Amniotic stem cell (primary cell): ENCODE results near the gene MACF1.
"Not testable (repeated sequence)": the region's sequence is repeated elsewhere in the genome, so short reads cannot be mapped to it uniquely, and the experiment has no call there.

Source experiments
- DNase-seq: peaks from one replicate; lab custom pipeline; 2025; lab: John Stamatoyannopoulos, UW

MACF1 gene

GRCh38 chr1:39204441-39205081 is at the start of gene MACF1:
TSS of gene MACF1 (plus strand) at chr1:39204695. CDS start at chr1:39205023, 328 bp downstream.
- peak; percentile 77 for DNase-seq

- DNase-seq, result no peak
Measured at GRCh38 chr1:39157304-39157703, 47.2 kb upstream of the MACF1 start.

- no peak for DNase-seq
Measured at GRCh38 chr1:39158327-39159086, 46.0 kb upstream of the MACF1 start.

GRCh38 chr1:39159224-39160036 is 45.1 kb upstream of the MACF1 start:
- DNase-seq, result no peak

- DNase-seq, result no peak
Measured at GRCh38 chr1:39160703-39161102, 43.8 kb upstream of the MACF1 start.

GRCh38 chr1:39161811-39162210 is 42.7 kb upstream of the MACF1 start:
- not testable (repeated sequence) for DNase-seq

GRCh38 chr1:39163469-39163868 is 41.0 kb upstream of the MACF1 start:
- no peak for DNase-seq

GRCh38 chr1:39164256-39164655 is 40.2 kb upstream of the MACF1 start:
- no peak for DNase-seq

- DNase-seq, result no peak
Measured at GRCh38 chr1:39165049-39165448, 39.4 kb upstream of the MACF1 start.

GRCh38 chr1:39165488-39165887 is 39.0 kb upstream of the MACF1 start:
- DNase-seq, result no peak

GRCh38 chr1:39167632-39168209 is 36.8 kb upstream of the MACF1 start:
- DNase-seq, result no peak

GRCh38 chr1:39168301-39169080 is 36.0 kb upstream of the MACF1 start:
- DNase-seq, result no peak

GRCh38 chr1:39170731-39171667 is 33.5 kb upstream of the MACF1 start:
- DNase-seq, result no peak

- no peak for DNase-seq
Measured at GRCh38 chr1:39173119-39173994, 31.1 kb upstream of the MACF1 start.

GRCh38 chr1:39173995-39174380 is 30.5 kb upstream of the MACF1 start:
- no peak for DNase-seq

- DNase-seq, result no peak
Measured at GRCh38 chr1:39174390-39175081, 30.0 kb upstream of the MACF1 start.

- no peak for DNase-seq
Measured at GRCh38 chr1:39177706-39178105, 26.8 kb upstream of the MACF1 start.

- no peak for DNase-seq
Measured at GRCh38 chr1:39178541-39179431, 25.7 kb upstream of the MACF1 start.
